ENCODE measurements around the gene WDR27. TPM values are rescaled to one million over a fixed set of nuclear protein-coding genes. Genes with fewer than 3 reads are reported as not detected.
"Not testable (repeated sequence)": the region's sequence is repeated elsewhere in the genome, so short reads cannot be mapped to it uniquely, and the experiment has no call there.

Gene WDR27
- total RNA-seq, 1 experiment from 2014 or later: 25.1 TPM

DNA sequence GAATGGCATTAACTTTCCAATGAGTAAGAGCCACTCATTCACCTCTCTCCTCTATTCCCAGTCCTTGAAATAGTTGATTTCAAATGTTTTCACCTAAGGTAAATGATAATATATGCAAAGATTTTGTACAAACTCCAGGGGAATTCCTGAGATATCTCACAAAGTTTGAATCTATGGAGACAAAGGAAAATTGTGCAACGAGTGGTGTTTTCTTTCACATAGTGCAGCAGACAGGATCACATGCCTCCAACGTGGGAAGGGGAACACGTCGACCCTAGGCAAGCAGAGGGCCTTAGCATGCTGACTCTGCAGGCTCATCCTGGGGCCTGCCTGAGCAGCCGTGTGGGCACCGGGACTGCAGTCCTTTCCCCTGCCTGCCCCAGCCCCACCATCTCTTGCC lies 252.6 kb downstream of the WDR27 start:
- no peak for DNase-seq (ENCODE audit: low read depth)

DNA sequence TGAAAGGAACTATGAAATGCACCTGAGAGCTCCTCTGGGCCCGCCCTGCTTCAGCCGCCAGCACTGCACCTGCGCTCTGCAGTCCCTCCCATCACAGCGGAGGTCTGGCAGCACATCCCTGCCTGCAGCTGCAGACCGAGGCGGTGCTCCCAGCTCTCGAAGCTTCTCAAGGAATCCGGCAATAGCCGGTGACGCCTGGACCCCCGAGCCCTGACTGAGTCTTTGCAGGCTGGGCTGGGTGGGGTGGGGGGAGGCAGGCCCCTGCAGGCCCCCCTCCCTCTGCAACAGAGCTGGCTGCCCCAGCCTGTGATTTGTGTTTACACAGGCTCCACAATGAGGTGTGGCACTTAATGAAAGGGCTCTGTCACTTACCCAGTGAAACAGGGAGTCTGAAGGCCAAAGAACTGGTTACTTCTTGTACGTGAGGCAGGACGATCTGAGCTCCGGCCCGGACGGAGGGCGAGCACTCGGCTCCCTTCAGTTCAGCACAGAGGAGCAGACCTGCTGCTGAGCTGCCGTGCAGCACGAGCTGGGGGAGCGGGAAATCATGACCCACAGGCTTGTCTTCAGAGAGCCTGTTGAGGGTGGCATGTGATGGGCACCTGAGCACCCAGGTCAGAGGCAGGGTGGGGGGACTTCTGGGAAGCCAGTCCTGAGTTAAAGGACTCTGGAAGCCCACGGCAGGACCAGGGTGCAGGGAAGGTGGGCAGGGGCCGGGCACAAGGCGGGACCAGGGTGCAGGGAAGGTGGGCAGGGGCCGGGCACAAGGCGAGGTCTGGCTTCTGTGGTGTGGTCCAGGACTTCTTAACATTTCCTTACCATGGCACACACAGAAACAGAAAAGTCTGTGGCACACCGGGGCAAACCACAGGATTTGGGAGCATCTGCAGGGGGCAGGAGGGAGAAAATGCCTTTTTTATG lies 255.9 kb downstream of the WDR27 start:
- no peak for DNase-seq (ENCODE audit: low read depth)

DNA sequence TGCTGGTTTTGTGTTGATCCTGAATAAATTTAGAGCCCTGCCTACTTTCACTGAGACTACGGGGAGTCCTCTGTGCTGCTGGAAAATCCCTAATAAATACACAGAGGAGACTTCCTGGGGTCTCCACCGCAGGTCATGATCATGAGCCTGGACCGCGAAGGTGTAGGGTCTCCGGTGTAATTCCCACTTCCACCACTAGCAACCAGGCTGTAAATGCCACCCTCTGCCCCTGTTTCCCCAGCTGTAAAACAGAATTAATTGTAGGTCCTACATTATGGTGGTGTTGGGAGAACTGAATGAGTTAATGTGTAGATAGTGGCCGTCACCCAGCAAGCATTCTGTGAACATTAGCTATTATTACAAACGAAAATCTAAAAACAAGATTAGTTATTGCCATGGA lies 256.6 kb downstream of the WDR27 start:
- no peak for DNase-seq (ENCODE audit: low read depth)

DNA sequence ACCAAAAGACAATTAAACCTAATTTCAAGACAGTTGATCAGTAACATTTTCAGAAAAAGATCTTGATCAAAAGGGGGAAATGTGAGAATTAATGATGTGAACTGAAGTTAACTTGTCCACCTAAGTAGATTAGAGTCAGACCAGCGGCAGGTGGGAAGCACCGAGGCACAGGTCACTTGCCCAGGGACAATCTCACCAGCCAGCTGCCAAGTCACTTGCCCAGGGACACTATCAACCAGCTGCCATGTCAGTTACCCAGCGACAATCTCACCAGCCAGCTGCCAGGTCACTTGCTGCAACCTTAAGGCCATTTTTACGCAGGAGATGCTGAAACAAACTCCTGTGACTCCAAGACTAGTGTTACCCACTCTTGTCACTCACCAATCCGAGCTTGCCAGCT lies 260.5 kb downstream of the WDR27 start:
- no peak for DNase-seq (ENCODE audit: low read depth)

DNA sequence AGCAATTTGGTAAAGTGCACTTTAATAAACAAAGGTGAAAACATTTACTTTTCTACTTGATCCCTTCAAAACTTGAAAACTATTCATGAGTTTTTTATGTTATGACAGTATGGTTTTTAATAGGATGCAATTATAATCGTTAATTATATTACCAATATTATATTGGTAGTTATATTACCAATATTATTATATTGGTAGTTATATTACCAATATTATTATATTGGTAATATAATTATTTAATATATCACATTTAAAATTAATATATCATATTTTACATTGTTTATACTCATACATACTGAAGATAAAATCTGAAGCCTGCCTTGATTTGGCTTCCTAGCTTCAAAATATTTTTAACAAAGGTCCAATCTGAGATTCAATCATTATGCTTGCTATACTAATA lies 262.1 kb downstream of the WDR27 start:
- DNase-seq (ENCODE audit: low read depth): no peak

DNA sequence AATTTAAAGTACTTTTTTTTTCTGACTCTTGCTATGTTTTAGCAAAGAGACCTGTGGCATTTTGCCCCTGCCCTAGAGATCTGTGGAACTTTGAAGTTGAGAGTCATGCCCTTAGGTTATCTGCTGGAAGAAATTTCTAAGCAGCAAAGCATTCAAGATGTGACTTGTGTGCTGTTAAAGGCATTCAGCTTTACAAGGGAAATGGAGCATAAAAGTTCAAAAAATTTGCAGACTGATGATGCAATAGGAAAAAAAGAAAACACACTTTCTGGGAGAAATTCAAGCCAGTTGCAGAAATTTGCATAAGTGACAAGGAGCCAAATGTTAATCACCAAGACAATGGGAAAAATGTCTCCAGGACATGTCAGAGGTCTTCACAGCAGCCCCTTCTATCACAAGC lies 267.3 kb downstream of the WDR27 start:
- DNase-seq (ENCODE audit: low read depth): not testable (repeated sequence)

DNA sequence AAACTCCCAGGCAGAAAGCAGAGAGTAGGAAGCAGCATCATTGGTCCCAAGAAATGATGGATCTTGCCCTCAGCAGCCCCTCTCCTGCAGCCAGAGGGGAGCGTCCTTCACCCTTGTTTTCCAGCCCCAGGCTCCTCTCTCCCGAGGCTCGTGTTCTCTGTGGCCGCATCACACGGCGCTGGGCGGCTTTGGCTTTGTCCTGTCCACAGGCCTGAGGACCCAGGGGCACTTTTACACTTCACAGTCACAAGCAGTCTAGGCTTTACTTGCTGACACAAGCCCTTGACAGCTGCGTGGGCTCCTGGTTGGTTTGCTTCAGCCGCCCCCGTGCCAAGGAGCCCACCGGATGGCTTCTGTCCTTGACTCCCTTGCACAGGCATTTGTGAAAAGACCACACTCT lies 272.8 kb downstream of the WDR27 start:
- DNase-seq (ENCODE audit: low read depth): no peak

DNA sequence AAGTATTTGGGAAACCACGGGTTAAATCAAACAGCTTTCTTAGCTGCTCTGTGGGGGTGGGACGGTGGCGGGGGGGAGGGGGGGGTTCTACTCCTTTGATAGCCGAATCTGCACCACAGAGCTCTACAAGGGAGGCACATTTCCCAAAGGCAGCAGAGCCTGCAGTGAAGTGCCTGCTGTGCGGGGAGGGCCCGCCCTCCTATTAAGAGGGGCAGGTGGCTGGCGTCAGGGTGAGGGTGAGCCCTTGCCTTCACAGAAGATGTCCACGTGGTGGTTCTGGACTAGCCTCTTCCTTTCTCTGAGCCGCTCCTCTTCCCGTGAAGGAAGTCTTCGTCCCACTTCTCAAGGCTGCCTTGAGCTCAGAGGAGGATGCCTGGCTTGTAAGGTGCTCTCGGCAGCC lies 273.3 kb downstream of the WDR27 start:
- no peak for DNase-seq (ENCODE audit: low read depth)

DNA sequence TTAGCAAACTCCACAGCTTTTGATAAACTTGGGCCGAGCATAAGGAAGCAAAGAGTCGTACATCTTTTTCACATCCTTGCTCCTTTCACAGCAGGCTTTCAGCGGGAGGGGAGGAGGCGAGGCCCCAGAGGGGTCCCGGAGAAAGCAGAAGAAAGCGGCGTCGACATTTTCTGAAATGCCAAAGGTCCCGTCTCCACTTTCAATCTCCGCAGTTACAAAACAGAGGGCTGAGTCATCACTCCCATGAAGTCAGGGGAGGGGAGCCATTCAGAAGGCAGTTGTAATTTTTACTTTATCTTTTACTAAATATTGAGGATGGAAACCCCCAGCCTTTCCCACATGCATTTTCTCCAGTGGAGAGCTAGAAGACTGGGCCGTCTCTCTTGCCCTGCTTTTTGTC lies 274.0 kb downstream of the WDR27 start:
- DNase-seq (ENCODE audit: low read depth): peak; percentile 74

DNA sequence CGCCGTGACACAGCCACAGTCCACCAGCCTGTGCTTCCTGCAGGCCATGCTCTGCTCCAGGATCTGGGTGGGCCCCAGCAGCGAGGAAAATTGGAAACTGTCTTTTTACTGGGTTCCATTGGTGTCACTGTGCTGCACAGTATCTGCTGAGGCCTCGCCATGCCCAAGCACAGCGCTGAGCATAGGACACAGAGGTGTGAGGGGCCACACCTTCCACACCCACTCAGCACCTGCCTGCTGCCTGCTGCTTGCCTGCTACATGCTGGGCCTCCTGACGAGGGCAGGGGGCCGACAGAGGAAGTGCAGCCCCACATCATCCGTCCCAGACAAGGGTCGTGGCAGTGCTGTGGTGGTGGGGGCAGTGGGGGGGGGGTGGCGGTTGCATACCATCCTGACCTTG lies 275.2 kb downstream of the WDR27 start:
- DNase-seq (ENCODE audit: low read depth): no peak

DNA sequence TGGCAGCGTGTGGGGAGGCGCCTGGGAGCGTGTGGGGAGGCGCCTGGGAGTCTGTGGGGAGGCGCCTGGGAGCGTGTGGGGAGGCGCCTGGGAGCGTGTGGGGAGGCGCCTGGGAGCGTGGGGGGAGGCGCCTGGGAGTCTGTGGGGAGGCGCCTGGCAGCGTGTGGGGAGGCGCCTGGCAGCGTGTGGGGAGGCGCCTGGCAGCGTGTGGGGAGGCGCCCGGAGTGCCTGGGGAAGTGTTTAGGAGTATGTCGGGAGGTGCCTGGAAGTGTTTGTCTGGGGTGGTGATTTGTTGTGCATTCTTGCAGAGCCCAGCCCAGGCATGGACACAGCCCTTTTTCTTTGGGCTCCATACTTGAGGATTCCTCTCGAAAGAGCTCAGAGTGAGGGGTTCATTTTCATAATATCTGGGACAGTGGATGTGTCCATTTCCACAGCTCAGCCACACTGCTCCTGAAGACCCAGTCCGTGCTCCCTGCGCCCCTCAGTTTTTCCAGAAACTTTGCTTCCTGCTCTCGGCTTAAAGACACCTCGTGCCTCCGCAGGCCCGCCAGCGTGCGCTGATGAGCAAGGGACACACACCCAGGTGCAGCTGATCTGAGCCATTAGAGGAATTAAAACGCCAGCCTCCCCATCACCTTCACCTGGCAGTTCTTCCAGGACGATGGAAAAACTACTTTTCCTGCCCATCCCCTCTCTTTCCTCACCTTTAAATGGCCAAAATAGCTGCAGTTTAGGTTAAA lies 276.0 kb downstream of the WDR27 start:
- DNase-seq (ENCODE audit: low read depth): peak; percentile 60

DNA sequence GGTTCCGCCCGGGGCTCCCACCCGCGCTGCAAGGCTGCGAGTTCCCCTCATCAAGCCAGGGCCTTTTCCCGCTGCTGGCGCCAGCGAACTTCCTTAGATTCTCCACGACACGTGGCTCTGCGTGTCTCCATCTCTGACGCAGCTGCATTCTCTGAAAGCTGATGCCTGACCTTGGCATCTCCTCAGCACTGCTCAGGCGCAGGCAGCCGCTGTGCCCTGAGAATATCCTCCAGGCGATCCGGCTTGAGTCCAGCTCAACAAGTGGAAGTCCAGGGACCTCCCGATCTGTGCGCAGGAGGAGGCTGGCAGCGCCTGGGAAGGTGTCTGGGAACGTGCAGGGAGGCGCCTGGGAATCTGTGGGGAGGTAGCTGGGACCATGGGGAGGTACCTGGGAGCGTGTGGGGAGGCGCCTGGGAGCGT lies 277.0 kb downstream of the WDR27 start:
- DNase-seq (ENCODE audit: low read depth): peak; percentile 70

DNA sequence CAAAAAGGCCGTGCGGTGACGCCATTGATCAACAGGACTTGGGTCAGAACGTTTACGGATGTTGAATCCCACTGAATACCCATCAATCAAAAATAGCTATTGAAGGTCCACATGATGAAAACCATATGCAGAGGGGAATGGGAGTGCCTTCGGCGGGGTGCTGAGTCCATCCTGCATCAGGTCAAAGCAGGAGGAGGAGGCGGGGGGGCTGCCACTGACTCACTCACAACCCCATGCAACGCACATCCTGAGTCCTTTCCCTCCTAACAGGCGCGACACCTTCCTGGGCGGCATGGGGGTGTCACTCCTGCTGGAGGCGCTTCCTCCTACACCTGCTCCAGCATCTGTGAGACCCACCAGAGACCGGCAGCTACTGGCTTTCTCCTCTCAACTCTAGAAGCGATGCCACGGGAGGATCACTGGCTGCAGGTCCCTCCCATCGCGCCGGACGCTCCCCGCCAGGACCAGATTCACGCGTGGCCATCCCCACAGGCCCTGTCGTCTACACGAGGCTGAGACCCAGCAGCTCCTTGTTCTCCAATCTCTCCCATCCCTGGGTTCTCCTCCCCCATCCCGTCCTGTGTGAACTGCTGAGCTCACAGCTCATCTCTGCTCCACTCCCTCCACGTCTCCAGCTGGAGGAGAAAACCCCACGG lies 277.6 kb downstream of the WDR27 start:
- no peak for DNase-seq (ENCODE audit: low read depth)

DNA sequence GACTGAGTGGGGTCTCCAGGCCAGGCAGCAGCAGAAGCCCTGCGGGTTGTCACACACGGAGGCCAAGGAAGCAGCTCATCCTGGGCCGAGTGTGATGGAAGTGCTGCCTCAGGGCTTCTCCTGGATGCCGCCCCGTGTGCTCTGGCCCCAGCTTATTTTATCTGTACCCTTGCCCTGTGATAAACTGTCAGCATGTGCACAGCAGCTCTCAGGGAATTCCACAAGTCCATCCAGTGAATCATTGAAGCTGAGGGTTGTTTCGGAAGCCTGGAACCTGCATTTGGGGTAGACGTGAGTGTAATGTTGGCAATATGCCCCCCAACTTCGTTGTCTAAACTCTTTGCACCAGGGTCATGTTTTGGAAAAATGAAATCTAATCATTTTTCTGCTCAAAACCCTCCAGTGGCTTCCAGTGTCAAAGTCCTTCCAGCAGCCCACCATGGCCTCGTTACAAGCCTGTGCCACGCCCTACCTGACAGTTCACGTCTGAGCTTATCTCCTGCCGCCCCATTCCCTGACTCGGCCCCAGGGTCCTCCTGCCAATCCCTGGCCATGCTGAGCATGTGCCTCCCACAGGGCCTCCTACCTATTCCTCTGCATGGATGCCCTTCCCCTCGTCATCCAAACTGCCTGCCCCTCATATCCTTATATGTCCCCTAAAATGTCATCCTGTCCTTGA lies 280.1 kb downstream of the WDR27 start:
- no peak for DNase-seq (ENCODE audit: low read depth)

DNA sequence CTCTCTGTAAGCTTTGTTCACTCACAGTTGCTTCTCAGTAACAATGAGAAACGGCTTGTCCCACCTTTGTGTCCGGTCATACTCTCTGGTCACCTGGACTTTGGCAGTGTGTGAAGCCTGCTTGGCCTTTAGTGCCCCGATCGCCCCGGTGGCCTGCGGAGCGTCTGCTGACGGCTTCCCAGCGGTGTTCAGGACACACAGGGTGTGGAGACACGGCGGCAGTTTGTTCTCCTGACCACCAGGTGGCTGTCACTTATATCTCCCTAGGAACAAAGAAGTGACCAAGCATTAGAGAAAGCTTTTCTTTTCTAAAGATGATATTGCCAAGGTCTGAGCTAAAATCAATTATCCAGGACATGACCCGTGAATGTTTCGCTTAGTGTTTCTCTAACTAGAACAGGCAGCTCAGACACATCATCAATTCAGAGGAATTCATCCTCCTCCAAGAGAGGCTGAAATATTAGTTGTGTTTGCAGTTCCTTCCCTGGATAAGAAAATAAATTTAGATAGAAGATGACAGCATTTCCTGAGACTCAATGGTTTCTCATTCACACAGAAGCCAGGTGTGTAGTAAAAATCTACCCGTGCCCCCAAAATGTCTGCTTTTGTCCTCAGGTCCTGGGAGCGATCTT lies 280.8 kb downstream of the WDR27 start:
- no peak for DNase-seq (ENCODE audit: low read depth)

DNA sequence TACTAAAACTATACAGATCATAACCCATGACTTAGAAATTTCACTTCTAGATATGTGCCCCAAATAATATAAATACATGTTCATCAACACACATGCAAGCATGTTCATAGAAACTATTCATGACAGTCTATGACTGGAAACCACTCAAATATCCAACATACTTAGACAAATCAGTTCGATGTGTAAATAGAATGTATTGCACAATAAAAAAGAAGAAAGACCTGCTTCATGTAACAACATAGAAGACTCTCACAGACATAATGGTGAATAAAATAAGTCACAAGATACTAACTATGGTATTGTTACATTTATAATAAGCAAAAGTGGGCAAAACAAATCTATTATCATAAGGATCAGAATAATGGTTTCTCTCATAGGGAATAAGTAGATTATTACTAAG lies 284.7 kb downstream of the WDR27 start:
- no peak for DNase-seq (ENCODE audit: low read depth)

DNA sequence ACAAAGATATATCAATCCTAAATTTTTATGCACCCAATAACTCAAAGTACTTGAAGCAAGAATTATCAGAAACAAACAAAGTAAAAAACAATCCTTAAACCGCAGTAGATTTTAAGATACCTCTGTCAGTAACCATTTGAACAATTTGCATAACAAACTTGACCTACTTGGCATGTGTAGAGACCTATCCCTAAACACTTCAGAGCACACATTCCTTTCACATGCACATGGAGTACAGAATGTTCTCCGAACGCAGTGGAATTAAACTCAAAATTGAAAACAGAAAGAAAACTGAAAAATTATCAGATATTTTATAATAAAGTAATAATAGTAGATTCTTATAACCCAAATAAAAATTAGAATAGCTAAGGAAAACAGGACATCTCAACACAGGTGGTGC lies 285.6 kb downstream of the WDR27 start:
- DNase-seq (ENCODE audit: low read depth): no peak

DNA sequence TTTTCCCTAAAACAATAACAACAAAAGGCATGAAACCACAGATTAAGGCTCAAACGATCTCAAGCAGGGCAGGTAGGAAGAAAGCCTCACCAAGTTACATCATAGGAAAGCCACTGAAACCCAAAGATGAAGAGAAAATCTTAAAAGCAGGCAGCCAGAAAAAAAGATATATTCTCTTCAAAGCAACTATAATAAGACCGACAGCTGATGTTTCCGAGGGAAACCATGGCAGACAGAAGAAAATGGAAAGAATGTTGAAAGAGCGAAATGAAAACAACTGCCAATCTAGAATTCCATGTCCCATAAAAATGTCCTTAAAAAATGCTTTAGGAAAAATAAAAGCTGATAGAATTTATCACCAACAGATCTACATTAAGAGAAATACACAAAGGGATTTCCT lies 286.6 kb downstream of the WDR27 start:
- DNase-seq (ENCODE audit: low read depth): peak; percentile 25

DNA sequence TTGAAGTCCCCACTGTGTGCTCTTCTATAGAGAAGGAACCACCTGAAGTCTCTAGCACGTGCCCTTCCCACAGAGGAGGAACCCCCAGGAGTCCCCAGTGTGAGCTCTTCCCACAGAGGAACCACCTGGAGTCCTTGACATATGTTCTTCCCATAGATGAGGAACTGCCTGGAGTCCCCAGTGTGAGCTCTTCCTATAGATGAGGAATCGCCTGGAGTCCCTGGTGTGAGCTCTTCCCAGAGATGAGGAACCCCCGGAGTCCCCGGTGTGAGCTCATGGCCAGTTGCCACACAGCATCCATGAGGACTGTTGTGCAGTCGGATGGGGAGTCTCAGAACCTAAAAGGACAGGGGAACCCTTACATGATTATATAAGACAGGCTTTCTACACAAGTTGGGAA lies 290.1 kb downstream of the WDR27 start:
- no peak for DNase-seq (ENCODE audit: low read depth)

DNA sequence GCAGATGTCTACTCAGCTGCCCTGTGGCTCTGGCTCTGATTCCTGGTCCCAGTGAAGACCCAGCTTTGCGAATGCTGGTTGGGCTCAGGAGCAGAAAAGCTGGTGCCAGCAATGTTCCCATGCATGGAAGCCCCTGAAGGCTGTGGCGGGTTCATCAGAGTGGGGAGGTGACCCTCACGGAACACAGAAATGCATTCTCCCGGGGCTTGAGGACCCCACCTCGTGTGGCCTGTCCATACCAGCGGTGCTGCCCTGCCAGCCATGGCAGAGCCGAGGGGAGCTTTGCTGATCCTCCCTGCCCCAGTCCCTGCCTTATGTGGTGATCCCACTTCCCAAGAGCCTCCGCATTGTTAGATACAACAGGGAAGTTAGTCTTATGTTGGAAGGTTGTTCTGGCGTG lies 290.5 kb downstream of the WDR27 start:
- DNase-seq (ENCODE audit: low read depth): no peak

DNA sequence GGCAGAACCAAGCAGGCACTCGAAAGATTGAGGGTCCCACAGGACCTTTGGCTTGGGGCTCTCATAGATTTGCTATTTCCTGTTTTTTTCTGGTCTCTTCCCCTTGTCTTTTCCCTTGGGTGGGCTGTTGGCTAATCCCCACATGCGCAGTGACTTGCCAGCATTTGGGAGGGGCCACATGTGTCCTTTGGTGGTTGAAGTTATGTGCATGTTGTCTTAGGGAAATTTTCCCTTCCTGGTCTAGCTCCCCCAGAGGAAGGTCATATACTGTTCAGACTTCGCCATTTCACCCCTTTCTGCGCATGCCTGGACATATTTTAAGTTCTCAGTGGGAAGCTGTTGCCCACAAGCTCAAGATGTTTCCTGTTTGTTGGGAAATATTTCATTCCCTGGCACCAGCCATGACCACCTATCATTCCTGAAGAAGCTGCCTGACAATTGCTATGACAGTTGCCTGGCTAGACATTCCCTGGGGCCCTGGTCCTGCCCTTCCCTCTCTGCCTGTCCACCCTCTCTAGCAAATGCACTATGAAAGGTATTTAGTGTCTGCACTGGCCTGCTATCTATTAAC lies 292.0 kb downstream of the WDR27 start:
- peak; percentile 13 for DNase-seq (ENCODE audit: low read depth)

All from LHCN-M2 (cell line).